ENCODE data around the gene TMEM11. TPM values are rescaled to one million over a fixed set of nuclear protein-coding genes. Genes with fewer than 3 reads are reported as not detected.

Gene TMEM11
- polyA plus RNA-seq, 3 donors = 25.7 to 68.1 (median 59.5) TPM

- Mint-ChIP-seq H3K36me3 (peaks cover 2 to 13% of the 10 kb centered on the region in 2 donors), H3K27ac (no peak overlapping the region), H3K27me3 (ENCODE audit: low read depth in 3 of 3) (peaks cover 0 to 1% (median 0%) of the 10 kb centered on the region in 3 donors), H3K4me3 (no peak overlapping the region), H3K9me3 (peaks cover 0 to 10% (median 3%) of the 10 kb centered on the region in 7 donors), H3K4me1 (peaks cover 41% of the 10 kb centered on the region)
- no peak for TF ChIP-seq CTCF (IDR thresholded peaks at IDR 0.05)
- H3K36me3 ChIP-seq (replicated peaks in 1 of 2; ENCODE audit: control insufficient read depth in 1 of 2, insufficient read depth in 2 of 2, low read length in 2 of 2) = no peaks in the 10 kb centered on the region
- no peak overlapping the region for H3K27ac ChIP-seq (ENCODE audit: low read depth in 1 of 2, low read length in 2 of 2)
- H3K4me1 ChIP-seq (ENCODE audit: control insufficient read depth in 1 of 2, insufficient read depth in 2 of 2, low read length in 2 of 2) = peaks cover 14 to 25% of the 10 kb centered on the region in 2 donors
- no peaks in the 10 kb centered on the region for H3K27me3 ChIP-seq (ENCODE audit: control insufficient read depth in 2 of 2, insufficient read depth in 2 of 2, low read length in 2 of 2)
- no peak overlapping the region for H2AFZ ChIP-seq (ENCODE audit: insufficient read depth, low read depth, low read length, poor library complexity, severe bottlenecking)
- intact Hi-C loops (cut with micrococcal nuclease) = no loop called here
- no peak for DNase-seq
- no peaks in the 10 kb centered on the region for H3K9me3 ChIP-seq (replicated peaks in 1 of 2; ENCODE audit: control insufficient read depth in 1 of 2, insufficient read depth in 1 of 2, low read length in 2 of 2)
- H3K4me3 ChIP-seq (replicated peaks in 1 of 3; ENCODE audit: low read depth in 2 of 3, low read length in 3 of 3) = no peak overlapping the region
- WGBS (ENCODE audit: insufficient coverage) = no CpG with 5 or more reads among the region's 1 CpG
- H4K20me1 ChIP-seq (ENCODE audit: insufficient read depth, low read length) = no peaks in the 10 kb centered on the region
- H3K79me2 ChIP-seq (ENCODE audit: insufficient read depth, low read length) = peaks cover 53% of the 10 kb centered on the region
- H3K4me2 ChIP-seq (replicated peaks; ENCODE audit: extremely low read depth, low read length, poor library complexity, severe bottlenecking) = no peak overlapping the region
- H3K9ac ChIP-seq (ENCODE audit: insufficient read depth, low read length, poor library complexity, severe bottlenecking) = no peak overlapping the region
Observed at GRCh38 chr17:21157586-21158370, 56.2 kb downstream of the TMEM11 start.

- no peaks in the 10 kb centered on the region for H4K20me1 ChIP-seq (ENCODE audit: insufficient read depth, low read length)
- H3K4me3 Mint-ChIP-seq = no peak overlapping the region
- H3K36me3 Mint-ChIP-seq = peaks cover 2 to 18% of the 10 kb centered on the region in 2 donors
- peaks cover 0 to 15% (median 7%) of the 10 kb centered on the region in 7 donors for H3K9me3 Mint-ChIP-seq
- no peaks in the 10 kb centered on the region for H3K27me3 ChIP-seq (ENCODE audit: control insufficient read depth in 2 of 2, insufficient read depth in 2 of 2, low read length in 2 of 2)
- no peaks in the 10 kb centered on the region for H3K9me3 ChIP-seq (replicated peaks in 1 of 2; ENCODE audit: control insufficient read depth in 1 of 2, insufficient read depth in 1 of 2, low read length in 2 of 2)
- H3K4me2 ChIP-seq (replicated peaks; ENCODE audit: extremely low read depth, low read length, poor library complexity, severe bottlenecking) = peak overlapping the region; percentile 24
- H3K27me3 Mint-ChIP-seq (ENCODE audit: low read depth in 3 of 3) = no peaks in the 10 kb centered on the region
- H3K79me2 ChIP-seq (ENCODE audit: insufficient read depth, low read length) = peaks cover 78% of the 10 kb centered on the region
- intact Hi-C loops (cut with micrococcal nuclease) = no loop called here
- peaks cover 67% of the 10 kb centered on the region for H3K4me1 Mint-ChIP-seq
- TF ChIP-seq CTCF (IDR thresholded peaks at IDR 0.05) = no peak
- H3K9ac ChIP-seq (ENCODE audit: insufficient read depth, low read length, poor library complexity, severe bottlenecking) = no peak overlapping the region
- peak; percentile 22 to 52 (median 25) for DNase-seq
- WGBS (ENCODE audit: insufficient coverage) = 0% methylated on average over 1 of the region's 1 CpG
- H3K36me3 ChIP-seq (replicated peaks in 1 of 2; ENCODE audit: control insufficient read depth in 1 of 2, insufficient read depth in 2 of 2, low read length in 2 of 2) = no peaks in the 10 kb centered on the region
- H3K4me1 ChIP-seq (ENCODE audit: control insufficient read depth in 1 of 2, insufficient read depth in 2 of 2, low read length in 2 of 2) = peaks cover 61 to 65% of the 10 kb centered on the region in 2 donors
- H3K4me3 ChIP-seq (replicated peaks in 1 of 3; ENCODE audit: low read depth in 2 of 3, low read length in 3 of 3) = peak overlapping the region in 1 of 3 experiments; percentile 8
- peak overlapping the region in 1 of 2 donors; percentile 64 for H3K27ac ChIP-seq (ENCODE audit: low read depth in 1 of 2, low read length in 2 of 2)
- no peak overlapping the region for H2AFZ ChIP-seq (ENCODE audit: insufficient read depth, low read depth, low read length, poor library complexity, severe bottlenecking)
- H3K27ac Mint-ChIP-seq = peak overlapping the region; percentile 78 to 92 (median 84)
Observed at GRCh38 chr17:21152731-21153130, 61.2 kb downstream of the TMEM11 start.

Data from CD14-positive monocyte (primary cell).